Smooth muscle cell (in vitro differentiated cells): Measurements from ENCODE around the gene SCRN2. TPM values are rescaled to one million over a fixed set of nuclear protein-coding genes. Genes with fewer than 3 reads are reported as not detected.

Source experiments
- DNase-seq: peaks from one replicate; lab custom pipeline; 2025; ENCODE audit not compliant: unreplicated experiment; lab: John Stamatoyannopoulos, UW
- H2AFZ ChIP-seq: fragments of 200-600 bp; sonication (generic); 2 replicates; pipeline ENCODE4 v1.6.0; 2016; ENCODE audit warnings: antibody characterized with exemption, low read depth, mild to moderate bottlenecking
- H3F3A ChIP-seq: fragments of 200-600 bp; sonication (generic); 2 replicates; pipeline ENCODE4 v1.6.0; 2017; ENCODE audit warnings: antibody characterized with exemption, low read depth
- H3K27ac ChIP-seq: fragments of 200-600 bp; sonication (generic); 2 replicates; pipeline ENCODE4 v1.5.1; 2016; ENCODE audit warnings: low read depth, mild to moderate bottlenecking
- H3K27me3 ChIP-seq: fragments of 200-600 bp; sonication (generic); 2 replicates; pipeline ENCODE4 v1.6.1; 2016; ENCODE audit warnings: low read depth, mild to moderate bottlenecking
- H3K36me3 ChIP-seq: fragments of 200-600 bp; sonication (generic); 2 replicates; pipeline ENCODE4 v1.5.1; 2016; ENCODE audit warnings: low read depth
- H3K4me1 ChIP-seq: fragments of 200-600 bp; sonication (generic); 2 replicates; pipeline ENCODE4 v1.5.1; 2016; ENCODE audit warnings: low read depth
- H3K4me2 ChIP-seq: fragments of 200-600 bp; sonication (generic); 2 replicates; pipeline ENCODE4 v1.6.0; 2016; ENCODE audit warnings: mild to moderate bottlenecking
- H3K4me3 ChIP-seq: fragments of 200-600 bp; sonication (generic); 2 replicates; pipeline ENCODE4 v1.5.1; 2016; ENCODE audit warnings: mild to moderate bottlenecking
- H3K79me2 ChIP-seq: fragments of 200-600 bp; sonication (generic); 2 replicates; pipeline ENCODE4 v1.6.0; 2016; ENCODE audit warnings: low read depth, mild to moderate bottlenecking
- H3K9ac ChIP-seq: fragments of 200-600 bp; sonication (generic); 2 replicates; pipeline ENCODE4 v1.6.0; 2016; ENCODE audit warnings: low read depth
- H3K9me3 ChIP-seq: fragments of 200-600 bp; sonication (generic); replicated peaks from 2 replicates; pipeline ENCODE4 v1.5.1; 2016; ENCODE audit warnings: low read depth
- H4K20me1 ChIP-seq: fragments of 200-600 bp; sonication (generic); 2 replicates; pipeline ENCODE4 v1.6.0; 2016; ENCODE audit warnings: low read depth
- WGBS: methylation state at CpG from one replicate; pipeline ENCODE4 v1.1.7; 2016; ENCODE audit warnings: low lambda C conversion rate; 5-methylcytosine and 5-hydroxymethylcytosine counted together
- polyA plus RNA-seq: library from polyadenylated mRNA; unstranded; fragments of >200 nt; fragmentation: Nextera tagmentation; extraction: Ambion mirVana; gene quantifications from 2 replicates; pipeline ENCODE4 v1.2.1, GENCODE V29; 2016
- total RNA-seq: library from RNA; depleted of rRNA; stranded (reverse); fragments of >200 nt; gene quantifications from 2 replicates; pipeline ENCODE4 v1.2.3, GENCODE V29; 2014
- TF ChIP-seq, protein P1 (sequence below): fragments of 200-600 bp; sonication (generic); IDR thresholded peaks from 2 replicates; pipeline ENCODE4 v1.5.1; 2017; ENCODE audit warnings: borderline replicate concordance, mild to moderate bottlenecking, antibody characterized with exemption; ENCODE audit not compliant: insufficient read depth, poor library complexity, severe bottlenecking

The SCRN2 gene
- total and polyA plus RNA-seq, 2 experiments from 2014 or later = 16.0 to 49.4 TPM

DNA sequence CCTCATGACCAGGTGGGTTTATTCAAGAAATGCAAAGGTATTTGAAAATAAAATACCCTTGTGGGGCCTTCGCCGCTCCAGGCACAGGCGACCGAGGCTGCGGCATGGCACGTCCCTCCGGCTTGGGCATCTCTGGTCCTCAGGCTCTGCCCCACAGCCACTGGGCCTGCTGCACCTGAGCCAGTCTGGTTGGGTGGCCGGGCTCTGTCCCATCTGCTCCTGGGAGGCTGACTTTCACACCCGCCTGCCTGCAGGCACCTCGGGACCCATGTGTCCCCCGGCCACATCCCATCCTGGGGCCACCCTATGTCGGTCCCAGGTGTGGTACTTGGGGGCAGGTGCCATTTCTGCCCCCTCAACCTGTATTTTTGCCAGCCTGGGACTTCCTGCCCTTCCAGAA is 40.4 kb downstream of the SCRN2 start:
- no peaks in the 10 kb centered on the region for H3K9me3 ChIP-seq
- H3K36me3 ChIP-seq = no peaks in the 10 kb centered on the region
- H4K20me1 ChIP-seq = no peaks in the 10 kb centered on the region
- no peak overlapping the region for H3K4me2 ChIP-seq
- TF ChIP-seq, protein P1, sequence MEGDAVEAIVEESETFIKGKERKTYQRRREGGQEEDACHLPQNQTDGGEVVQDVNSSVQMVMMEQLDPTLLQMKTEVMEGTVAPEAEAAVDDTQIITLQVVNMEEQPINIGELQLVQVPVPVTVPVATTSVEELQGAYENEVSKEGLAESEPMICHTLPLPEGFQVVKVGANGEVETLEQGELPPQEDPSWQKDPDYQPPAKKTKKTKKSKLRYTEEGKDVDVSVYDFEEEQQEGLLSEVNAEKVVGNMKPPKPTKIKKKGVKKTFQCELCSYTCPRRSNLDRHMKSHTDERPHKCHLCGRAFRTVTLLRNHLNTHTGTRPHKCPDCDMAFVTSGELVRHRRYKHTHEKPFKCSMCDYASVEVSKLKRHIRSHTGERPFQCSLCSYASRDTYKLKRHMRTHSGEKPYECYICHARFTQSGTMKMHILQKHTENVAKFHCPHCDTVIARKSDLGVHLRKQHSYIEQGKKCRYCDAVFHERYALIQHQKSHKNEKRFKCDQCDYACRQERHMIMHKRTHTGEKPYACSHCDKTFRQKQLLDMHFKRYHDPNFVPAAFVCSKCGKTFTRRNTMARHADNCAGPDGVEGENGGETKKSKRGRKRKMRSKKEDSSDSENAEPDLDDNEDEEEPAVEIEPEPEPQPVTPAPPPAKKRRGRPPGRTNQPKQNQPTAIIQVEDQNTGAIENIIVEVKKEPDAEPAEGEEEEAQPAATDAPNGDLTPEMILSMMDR = no peak
- H2AFZ ChIP-seq = no peak overlapping the region
- no peak for DNase-seq
- no peaks in the 10 kb centered on the region for H3K4me1 ChIP-seq
- 85% methylated on average over 12 of the region's 12 CpGs for WGBS
- no peak overlapping the region for H3K4me3 ChIP-seq
- H3K27ac ChIP-seq = no peak overlapping the region
- H3K9ac ChIP-seq = no peak overlapping the region
- H3K27me3 ChIP-seq = peaks cover 16% of the 10 kb centered on the region
- H3F3A ChIP-seq = no peaks in the 10 kb centered on the region
- no peaks in the 10 kb centered on the region for H3K79me2 ChIP-seq

DNA sequence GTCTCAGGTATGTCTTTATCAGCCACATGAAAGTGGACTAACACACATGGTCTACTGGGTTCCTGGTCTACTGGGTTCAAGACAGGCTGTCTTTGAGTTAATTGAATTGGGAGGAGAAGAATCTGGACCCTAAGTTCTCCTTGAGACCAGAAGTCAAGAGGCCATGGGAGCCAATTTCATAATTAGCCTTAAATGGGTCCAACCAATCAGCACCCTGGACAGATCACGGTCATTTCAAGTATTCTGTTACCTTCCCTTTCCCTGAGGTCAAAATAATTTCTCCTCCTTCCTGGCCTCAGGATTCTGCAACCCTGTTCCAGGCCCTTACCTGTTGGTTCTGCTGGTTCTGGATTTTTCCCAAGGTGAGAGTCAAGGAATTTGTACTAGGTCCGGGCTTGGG is 43.3 kb downstream of the SCRN2 start:
- H3F3A ChIP-seq = no peaks in the 10 kb centered on the region
- H3K4me3 ChIP-seq = no peak overlapping the region
- WGBS = 65% methylated on average over 2 of the region's 2 CpGs
- no peaks in the 10 kb centered on the region for H3K79me2 ChIP-seq
- no peaks in the 10 kb centered on the region for H3K9me3 ChIP-seq
- H4K20me1 ChIP-seq = no peaks in the 10 kb centered on the region
- no peaks in the 10 kb centered on the region for H3K36me3 ChIP-seq
- H3K27me3 ChIP-seq = peaks cover 37% of the 10 kb centered on the region
- no peak overlapping the region for H3K9ac ChIP-seq
- no peak overlapping the region for H3K27ac ChIP-seq
- H3K4me2 ChIP-seq = no peak overlapping the region
- TF ChIP-seq, protein P1 = no peak
- no peaks in the 10 kb centered on the region for H3K4me1 ChIP-seq
- no peak for DNase-seq
- no peak overlapping the region for H2AFZ ChIP-seq

DNA sequence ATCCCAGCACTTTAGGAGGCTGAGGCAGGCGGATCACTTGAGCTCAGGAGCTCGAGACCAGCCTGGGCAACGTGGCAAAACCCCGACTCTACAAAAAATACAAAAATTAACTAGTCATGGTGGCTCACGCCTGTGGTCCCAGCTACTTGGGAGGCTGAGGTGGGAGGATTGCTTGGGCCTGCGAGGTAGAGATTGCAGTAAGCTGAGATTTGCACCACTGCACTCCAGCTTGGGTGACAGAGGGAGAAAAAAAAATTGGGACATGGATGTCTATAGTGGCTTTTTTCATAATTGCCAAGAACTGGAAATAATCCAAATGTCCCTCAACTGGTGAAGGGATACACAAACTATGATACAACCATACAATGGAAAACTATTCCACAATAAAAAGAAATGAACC is 48.1 kb downstream of the SCRN2 start:
- Histone ChIP-seq H3K4me1 (no peaks in the 10 kb centered on the region), H2AFZ (no peak overlapping the region), H3K36me3 (no peaks in the 10 kb centered on the region), H3K79me2 (no peaks in the 10 kb centered on the region), H3K4me2 (no peak overlapping the region), H3K27ac (no peak overlapping the region), H3F3A (no peaks in the 10 kb centered on the region), H3K9ac (no peak overlapping the region), H3K27me3 (peaks cover 76% of the 10 kb centered on the region), H3K9me3 (no peaks in the 10 kb centered on the region), H4K20me1 (no peaks in the 10 kb centered on the region), H3K4me3 (no peak overlapping the region)
- WGBS = 63% methylated on average over 6 of the region's 6 CpGs
- DNase-seq = no peak
- TF ChIP-seq, protein P1 = no peak

DNA sequence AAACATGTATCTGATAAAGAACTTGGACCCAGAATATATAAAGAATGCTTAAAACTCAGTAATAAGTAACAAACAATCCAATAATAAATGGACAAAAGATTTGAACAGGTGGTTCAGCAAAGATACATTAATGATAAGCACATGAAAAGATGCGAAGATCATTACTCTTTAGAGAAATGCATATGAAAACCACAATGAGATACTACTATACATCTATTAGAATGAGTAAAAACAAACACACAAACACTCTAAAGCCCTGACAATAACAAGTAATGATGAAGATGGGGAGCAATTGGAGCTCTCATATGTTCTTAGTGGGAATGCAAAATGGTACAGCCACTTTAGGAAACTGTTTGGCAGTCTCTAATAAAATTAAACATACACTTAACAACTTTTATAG is 48.6 kb downstream of the SCRN2 start:
- TF ChIP-seq, protein P1 = no peak
- no peaks in the 10 kb centered on the region for H3F3A ChIP-seq
- no peak for DNase-seq
- no peak overlapping the region for H3K4me3 ChIP-seq
- no peak overlapping the region for H3K27ac ChIP-seq
- WGBS = 63% methylated on average over 1 of the region's 1 CpG
- H3K9me3 ChIP-seq = no peaks in the 10 kb centered on the region
- no peaks in the 10 kb centered on the region for H4K20me1 ChIP-seq
- H3K36me3 ChIP-seq = no peaks in the 10 kb centered on the region
- H3K9ac ChIP-seq = no peak overlapping the region
- no peaks in the 10 kb centered on the region for H3K4me1 ChIP-seq
- H2AFZ ChIP-seq = no peak overlapping the region
- no peaks in the 10 kb centered on the region for H3K79me2 ChIP-seq
- H3K27me3 ChIP-seq = peaks cover 81% of the 10 kb centered on the region
- H3K4me2 ChIP-seq = no peak overlapping the region
